ENCODE results near the gene PFKL.

Gene PFKL

GRCh38 chr21:44314128-44314527 lies 14.3 kb downstream of the PFKL start:
- DNase-seq (ENCODE audit: low spot score): no peak

DNA sequence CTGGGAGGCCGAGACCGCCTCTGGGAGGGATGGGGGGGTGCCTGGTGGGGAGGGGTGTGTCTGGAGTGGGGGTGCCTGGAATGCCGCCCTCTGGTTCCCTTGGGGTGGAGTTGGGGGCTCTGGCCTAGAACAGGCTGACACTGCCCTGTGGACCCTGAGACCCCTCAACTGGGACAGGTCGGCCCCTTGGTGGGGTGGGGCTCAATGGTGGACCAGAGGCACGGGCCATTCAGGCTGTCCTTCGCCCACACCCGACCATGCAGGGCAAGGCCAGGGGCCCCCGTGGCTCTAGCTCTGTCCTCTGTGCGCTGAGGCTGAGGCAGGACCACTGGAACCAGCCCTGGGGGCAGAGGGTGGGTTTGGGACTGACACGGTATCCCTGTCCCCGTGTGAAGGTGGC lies 14.7 kb downstream of the PFKL start:
- no peak for DNase-seq (ENCODE audit: low spot score)

- no peak for DNase-seq (ENCODE audit: low spot score)
Observed at GRCh38 chr21:44315691-44316203, 15.9 kb downstream of the PFKL start.

GRCh38 chr21:44316277-44316900 lies 16.5 kb downstream of the PFKL start:
- DNase-seq (ENCODE audit: low spot score): no peak

- no peak for DNase-seq (ENCODE audit: low spot score)
Observed at GRCh38 chr21:44317241-44317782, 17.5 kb downstream of the PFKL start.

GRCh38 chr21:44317871-44318270 lies 18.0 kb downstream of the PFKL start:
- DNase-seq (ENCODE audit: low spot score): no peak

- DNase-seq (ENCODE audit: low spot score): no peak
Observed at GRCh38 chr21:44318489-44319285, 18.8 kb downstream of the PFKL start.

DNA sequence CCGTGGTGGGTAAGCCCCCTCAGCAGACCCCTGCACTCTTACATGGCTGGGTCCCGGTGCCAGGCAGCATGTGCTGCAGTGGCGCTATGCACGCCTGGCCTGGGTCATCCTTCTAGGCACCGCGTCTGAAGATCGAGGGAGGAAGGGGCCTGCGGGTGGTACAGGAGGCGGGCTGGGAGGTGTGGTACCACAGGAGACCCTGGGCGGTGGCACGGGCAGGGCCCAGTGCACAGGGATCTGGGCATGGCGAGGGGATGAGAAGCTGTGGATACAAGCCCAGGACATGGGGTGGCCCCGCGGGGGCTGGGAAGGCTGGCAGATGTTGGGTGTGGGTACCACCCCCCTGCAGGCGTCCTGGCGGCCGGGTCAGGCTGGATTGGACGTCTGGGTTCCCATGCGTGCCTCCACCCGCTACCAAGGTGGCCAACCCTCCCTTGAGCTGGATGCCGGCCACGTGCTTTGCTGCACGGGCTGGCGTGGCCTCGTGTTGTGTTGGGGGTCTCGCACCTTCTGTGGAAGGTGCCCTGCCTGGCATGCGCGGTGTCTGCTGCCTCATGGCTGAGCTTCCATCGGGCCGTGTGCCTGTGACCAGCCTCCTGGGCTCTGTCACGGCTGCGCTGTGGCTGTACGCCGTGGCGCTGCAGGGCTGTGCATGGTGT lies 19.7 kb downstream of the PFKL start:
- DNase-seq (ENCODE audit: low spot score): no peak

GRCh38 chr21:44320847-44321246 lies 21.0 kb downstream of the PFKL start:
- no peak for DNase-seq (ENCODE audit: low spot score)

DNA sequence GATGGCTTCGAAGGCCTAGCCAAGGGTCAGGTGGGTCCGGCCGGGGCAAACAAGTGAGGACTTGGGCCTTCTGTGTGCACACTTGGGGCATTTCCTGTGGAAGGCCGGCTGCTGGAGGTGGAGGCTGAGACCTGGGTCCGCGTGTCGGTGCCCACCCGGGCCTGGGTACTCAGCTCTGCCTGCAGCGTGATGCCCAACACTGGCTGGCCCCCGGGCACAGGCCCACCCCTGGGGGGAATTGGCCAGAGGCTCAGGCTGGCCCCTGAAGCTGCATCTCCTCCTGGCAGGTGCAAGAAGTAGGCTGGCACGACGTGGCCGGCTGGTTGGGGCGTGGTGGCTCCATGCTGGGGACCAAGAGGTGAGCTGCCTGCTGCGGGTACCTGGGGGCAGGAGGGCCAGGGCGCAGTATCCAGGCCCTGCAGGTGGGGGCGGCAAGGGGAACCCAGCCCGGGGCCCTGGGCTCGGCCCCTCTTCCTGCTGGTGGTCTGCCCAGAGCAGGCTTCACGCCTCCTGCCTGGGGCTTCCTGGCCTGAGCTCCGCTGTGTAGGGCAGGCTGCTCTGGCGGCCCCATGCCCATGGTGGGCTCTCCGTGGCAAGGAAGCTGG lies 22.1 kb downstream of the PFKL start:
- DNase-seq (ENCODE audit: low spot score): no peak

- no peak for DNase-seq (ENCODE audit: low spot score)
Observed at GRCh38 chr21:44322621-44323325, 22.9 kb downstream of the PFKL start.

DNA sequence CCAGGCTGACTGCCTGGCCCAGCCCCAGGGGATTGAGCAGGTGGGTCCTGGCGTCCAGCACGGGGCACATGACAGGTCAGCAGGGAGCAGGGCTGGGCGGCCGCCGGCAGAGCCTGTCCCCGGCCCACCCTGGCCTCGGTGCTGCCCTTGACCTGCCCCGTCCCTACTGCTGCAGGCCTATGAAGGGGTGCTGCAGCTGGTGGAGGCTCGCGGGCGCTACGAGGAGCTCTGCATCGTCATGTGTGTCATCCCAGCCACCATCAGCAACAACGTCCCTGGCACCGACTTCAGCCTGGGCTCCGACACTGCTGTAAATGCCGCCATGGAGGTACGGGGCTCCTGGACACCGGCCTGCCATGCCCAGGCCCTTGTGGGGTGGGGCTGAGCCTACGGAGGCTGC lies 23.7 kb downstream of the PFKL start:
- no peak for DNase-seq (ENCODE audit: low spot score)

- DNase-seq (ENCODE audit: low spot score): no peak
Observed at GRCh38 chr21:44324106-44324853, 24.4 kb downstream of the PFKL start.

DNA sequence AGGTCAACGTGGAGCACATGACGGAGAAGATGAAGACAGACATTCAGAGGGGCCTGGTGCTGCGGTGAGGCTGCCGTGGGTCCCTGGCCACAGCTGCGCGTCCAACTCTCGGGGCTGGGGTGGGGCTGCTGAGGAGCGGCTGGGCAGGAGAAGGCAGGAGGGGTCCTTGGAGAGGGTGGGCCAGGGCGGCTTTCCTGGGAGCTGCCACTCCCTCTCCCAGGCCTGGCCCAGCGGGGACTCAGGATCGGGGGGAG lies 24.9 kb downstream of the PFKL start:
- no peak for DNase-seq (ENCODE audit: low spot score)

DNA sequence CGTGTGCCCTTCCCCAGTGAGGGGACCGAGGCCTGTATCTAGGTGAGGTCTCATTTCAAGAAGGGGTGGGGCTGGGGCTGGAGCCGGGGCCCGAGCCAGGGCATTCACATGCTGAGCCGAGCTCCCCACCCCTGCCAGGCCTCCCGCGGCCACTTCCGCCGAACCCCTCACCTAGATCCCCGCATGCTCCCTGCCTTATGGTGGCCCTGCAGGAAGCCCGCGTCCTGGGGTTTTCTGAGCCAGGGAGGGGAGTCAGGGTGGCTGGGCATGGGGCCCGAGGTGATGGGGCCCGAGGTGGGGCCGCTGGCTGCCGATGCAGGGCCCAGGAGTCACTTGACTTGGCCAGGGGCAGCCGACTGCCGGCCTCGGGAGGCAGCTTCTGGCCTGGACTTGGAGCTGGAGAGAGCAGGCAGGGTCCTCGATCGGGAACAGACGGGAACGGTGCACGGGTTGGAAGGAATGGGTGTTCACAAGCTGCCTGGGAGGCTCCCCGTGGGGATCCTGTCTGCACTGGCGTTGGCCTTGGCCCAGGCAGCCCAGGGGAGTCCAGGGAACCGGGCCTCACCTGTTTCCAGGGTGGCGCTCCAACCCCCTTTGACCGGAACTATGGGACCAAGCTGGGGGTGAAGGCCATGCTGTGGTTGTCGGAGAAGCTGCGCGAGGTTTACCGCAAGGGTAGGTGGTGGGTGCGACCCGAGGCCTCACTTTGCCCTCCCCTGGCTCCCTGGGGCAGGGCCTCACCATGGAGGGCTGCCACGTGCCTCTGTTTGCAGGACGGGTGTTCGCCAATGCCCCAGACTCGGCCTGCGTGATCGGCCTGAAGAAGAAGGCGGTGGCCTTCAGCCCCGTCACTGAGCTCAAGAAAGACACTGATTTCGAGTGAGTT lies 25.8 kb downstream of the PFKL start:
- DNase-seq (ENCODE audit: low spot score): no peak

DNA sequence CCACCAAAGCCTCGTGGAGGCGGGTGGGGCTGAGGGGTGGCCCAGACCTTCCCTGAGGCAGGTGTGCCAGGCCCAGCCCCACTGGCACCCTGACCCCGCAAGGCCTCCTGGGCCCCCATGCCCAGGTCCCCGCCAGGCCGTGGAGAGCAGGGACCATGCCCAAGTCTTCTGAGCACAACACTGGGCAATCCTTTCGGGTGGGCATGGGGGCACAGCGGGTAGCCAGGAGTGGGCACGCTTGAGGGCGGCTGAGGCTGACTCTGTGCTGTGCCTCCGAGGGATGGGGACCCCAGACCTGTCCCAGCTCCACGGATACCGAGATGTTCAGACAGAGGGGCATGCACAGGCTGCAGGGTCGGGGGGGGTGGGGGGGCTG lies 26.4 kb downstream of the PFKL start:
- no peak for DNase-seq (ENCODE audit: low spot score)

DNA sequence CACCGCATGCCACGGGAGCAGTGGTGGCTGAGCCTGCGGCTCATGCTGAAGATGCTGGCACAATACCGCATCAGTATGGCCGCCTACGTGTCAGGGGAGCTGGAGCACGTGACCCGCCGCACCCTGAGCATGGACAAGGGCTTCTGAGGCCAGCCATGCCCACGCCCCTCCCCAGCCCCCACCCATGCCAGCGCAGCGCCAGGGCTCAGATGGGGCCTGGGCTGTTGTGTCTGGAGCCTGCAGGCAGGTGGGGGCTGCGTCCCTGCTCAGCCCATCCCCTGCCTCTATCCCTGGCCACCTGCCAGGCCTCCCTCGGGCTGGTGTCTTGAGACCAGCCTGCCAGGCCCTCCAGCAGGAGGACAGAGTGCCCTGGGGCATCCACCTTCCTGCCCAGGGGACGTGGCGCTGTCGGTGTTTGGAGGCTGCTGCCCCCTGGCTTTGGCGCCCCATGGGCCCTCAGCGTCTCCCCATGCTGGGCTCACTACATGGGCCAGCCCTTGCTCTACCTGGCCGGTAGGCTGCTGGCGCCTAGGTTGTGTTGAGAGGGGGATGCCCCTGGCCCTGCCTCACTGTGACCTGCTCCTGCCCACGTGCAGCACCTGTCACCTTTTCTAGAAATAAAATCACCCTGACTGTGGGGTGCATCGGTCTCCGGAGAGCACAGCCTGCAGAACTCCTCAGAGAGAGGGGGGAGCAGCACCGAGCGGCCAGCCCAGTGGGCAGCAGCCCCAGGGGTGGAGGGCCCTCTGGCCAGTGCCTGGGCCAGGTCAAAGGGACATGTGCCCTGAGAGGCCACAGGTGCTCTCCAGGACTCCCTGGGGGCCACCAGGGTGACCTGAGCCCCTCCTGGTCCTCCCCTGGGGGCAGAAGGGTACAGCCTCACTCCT lies 27.1 kb downstream of the PFKL start:
- DNase-seq (ENCODE audit: low spot score): no peak

GRCh38 chr21:44327603-44327974 lies 27.7 kb downstream of the PFKL start:
- no peak for DNase-seq (ENCODE audit: low spot score)

- no peak for DNase-seq (ENCODE audit: low spot score)
Observed at GRCh38 chr21:44328242-44328895, 28.5 kb downstream of the PFKL start.
